HG02642 (cell line): ENCODE results near the gene PPIL1.
"Not testable (repeated sequence)": the region's sequence is repeated elsewhere in the genome, so short reads cannot be mapped to it uniquely, and the experiment has no call there.

Experiments
- ATAC-seq: cut with Tn5 transposase; IDR thresholded peaks from one replicate; pipeline ENCODE4 v1.9.1; 2021; ENCODE audit warnings: mild to moderate bottlenecking; ENCODE audit not compliant: unreplicated experiment, poor library complexity

PPIL1 gene

GRCh38 chr6:36821581-36822335, 52.8 kb downstream of the PPIL1 start:
- ATAC-seq, result no peak

- ATAC-seq, result no peak
Observed at GRCh38 chr6:36820700-36821580, 53.7 kb downstream of the PPIL1 start.

- no peak for ATAC-seq
Observed at GRCh38 chr6:36818756-36819155, 55.8 kb downstream of the PPIL1 start.

GRCh38 chr6:36817847-36818246, 56.8 kb downstream of the PPIL1 start:
- ATAC-seq, result no peak

GRCh38 chr6:36817176-36817817, 57.3 kb downstream of the PPIL1 start:
- no peak for ATAC-seq

GRCh38 chr6:36815962-36816735, 58.5 kb downstream of the PPIL1 start:
- ATAC-seq, result no peak

- no peak for ATAC-seq
Observed at GRCh38 chr6:36814249-36814648, 60.4 kb downstream of the PPIL1 start.

- no peak for ATAC-seq
Observed at GRCh38 chr6:36813526-36813925, 61.1 kb downstream of the PPIL1 start.

GRCh38 chr6:36813047-36813446, 61.6 kb downstream of the PPIL1 start:
- ATAC-seq, result not testable (repeated sequence)

GRCh38 chr6:36809941-36810803, 64.4 kb downstream of the PPIL1 start:
- no peak for ATAC-seq

- ATAC-seq, result no peak
Observed at GRCh38 chr6:36809156-36809555, 65.4 kb downstream of the PPIL1 start.

- no peak for ATAC-seq
Observed at GRCh38 chr6:36808634-36809033, 66.0 kb downstream of the PPIL1 start.

GRCh38 chr6:36807750-36808149, 66.9 kb downstream of the PPIL1 start:
- ATAC-seq, result no peak

- no peak for ATAC-seq
Observed at GRCh38 chr6:36807143-36807542, 67.5 kb downstream of the PPIL1 start.

- no peak for ATAC-seq
Observed at GRCh38 chr6:36805917-36806316, 68.7 kb downstream of the PPIL1 start.

- ATAC-seq, result no peak
Observed at GRCh38 chr6:36805096-36805797, 69.4 kb downstream of the PPIL1 start.
